PFSK-1 (cell line): Measurements from ENCODE around the gene TMEM219.

Experiments
- FOXP2 ChIP-seq: optimal IDR thresholded peaks from 2 replicates; pipeline ENCODE3; 2011; ENCODE audit warnings: borderline replicate concordance, control low read depth, inconsistent platforms; ENCODE audit not compliant: insufficient read depth; ENCODE audit errors: extremely low read length, extremely low read depth
- POLR2AphosphoS5 ChIP-seq: IDR thresholded peaks from 2 replicates; pipeline ENCODE4 v1.6.1; 2012; ENCODE audit warnings: low read depth, mild to moderate bottlenecking, control low read depth, low read length, moderate library complexity
- REST ChIP-seq, 2 experiments: IDR thresholded peaks; 2 replicates each; pipeline versions ENCODE4 v1.6.1 to v1.8.0; 2011 to 2012; ENCODE audit warnings: low read depth in 2 of 2, low read length in 2 of 2, control low read depth in 1 of 2, inconsistent platforms in 1 of 2, mild to moderate bottlenecking in 1 of 2, moderate library complexity in 1 of 2; ENCODE audit not compliant: insufficient read depth in 1 of 2
- SIN3A ChIP-seq: IDR thresholded peaks from 2 replicates; pipeline ENCODE4 v1.6.1; 2012; ENCODE audit warnings: mild to moderate bottlenecking, low read length, moderate library complexity, borderline replicate concordance; ENCODE audit not compliant: insufficient read depth
- TAF1 ChIP-seq: IDR thresholded peaks from 2 replicates; pipeline ENCODE4 v1.6.1; 2012; ENCODE audit warnings: low read length, control low read depth, borderline replicate concordance; ENCODE audit not compliant: insufficient read depth

TMEM219 gene

GRCh38 chr16:29975134-29975538 is 13.3 kb downstream of the TMEM219 start:
- TF ChIP-seq REST (IDR thresholded peaks at IDR 0.05; ENCODE audit: insufficient read depth in 1 of 2, low read depth in 2 of 2, low read length in 2 of 2) (no peak), FOXP2 (no peak), TAF1 (no peak), POLR2AphosphoS5 (no peak), SIN3A (no peak)

- TF ChIP-seq REST (IDR thresholded peaks at IDR 0.05; ENCODE audit: insufficient read depth in 1 of 2, low read depth in 2 of 2, low read length in 2 of 2): no peak
- TF ChIP-seq TAF1: no peak
- TF ChIP-seq SIN3A: no peak
- no peak for TF ChIP-seq POLR2AphosphoS5
- TF ChIP-seq FOXP2: no peak
Measured at GRCh38 chr16:29975811-29976511, 14.1 kb downstream of the TMEM219 start.

GRCh38 chr16:29977063-29977825 is 15.4 kb downstream of the TMEM219 start:
- TF ChIP-seq REST (IDR thresholded peaks at IDR 0.05; ENCODE audit: insufficient read depth in 1 of 2, low read depth in 2 of 2, low read length in 2 of 2) (no peak), SIN3A (no peak), TAF1 (no peak), FOXP2 (no peak), POLR2AphosphoS5 (no peak)

- TF ChIP-seq TAF1 (no peak), FOXP2 (no peak), POLR2AphosphoS5 (no peak), SIN3A (no peak), REST (IDR thresholded peaks at IDR 0.05; ENCODE audit: insufficient read depth in 1 of 2, low read depth in 2 of 2, low read length in 2 of 2) (no peak)
Measured at GRCh38 chr16:29978081-29978480, 16.2 kb downstream of the TMEM219 start.
